Activated CD4-positive, alpha-beta memory T cell treated with anti-CD3 and anti-CD28 coated beads for 36 hours (primary cell): ENCODE measurements around the gene CD58. TPM values are rescaled to one million over a fixed set of nuclear protein-coding genes. Genes with fewer than 3 reads are reported as not detected.
A peak's percentile ranks its signal among the peaks of the same experiment; 100 is the strongest.

Source experiments
- CTCF ChIA-PET: fragments of 350-600 bp; sonication (Branson Sonifier 250); formaldehyde crosslinking; loops from one replicate; lab custom pipeline; 2021; ENCODE audit warnings: antibody characterized with exemption, inconsistent platforms; lab: Charles Lee
- POLR2A ChIA-PET: fragments of 350-600 bp; sonication (Branson Sonifier 250); formaldehyde crosslinking; loops from one replicate; lab custom pipeline; 2021; ENCODE audit warnings: antibody characterized with exemption; lab: Charles Lee
- DNase-seq: peaks from one replicate; pipeline ENCODE4 v3.0.0-alpha.2; 2020
- H3K27ac Mint-ChIP-seq: one replicate; pipeline ENCODE4 v1.8.0; 2021; ENCODE audit warnings: mixed read lengths
- H3K27me3 Mint-ChIP-seq: one replicate; pipeline ENCODE4 v1.8.0; 2021; ENCODE audit warnings: mixed read lengths
- H3K36me3 Mint-ChIP-seq: one replicate; pipeline ENCODE4 v1.8.0; 2021; ENCODE audit warnings: mixed read lengths
- H3K4me1 Mint-ChIP-seq: one replicate; pipeline ENCODE4 v1.8.0; 2021; ENCODE audit warnings: low read depth, mixed read lengths
- H3K4me3 Mint-ChIP-seq: one replicate; pipeline ENCODE4 v1.8.0; 2021; ENCODE audit warnings: mild to moderate bottlenecking, mixed read lengths
- H3K9me3 Mint-ChIP-seq: one replicate; pipeline ENCODE4 v1.8.0; 2021; ENCODE audit warnings: mixed read lengths
- intact Hi-C: fragments of 100-400 bp; cut with micrococcal nuclease; formaldehyde crosslinking; loops from one replicate; pipeline ENCODE4 v1.15.1; 2023
- total RNA-seq, 2 experiments: library from RNA; stranded (reverse); gene quantifications; one replicate each; pipeline ENCODE4 v1.2.3, GENCODE V29; 2021

Gene CD58
- total RNA-seq, 2 experiments from 2014 or later: 21.9 to 27.2 TPM

GRCh38 chr1:116506132-116507004, 64.5 kb downstream of the CD58 start:
- H3K4me1 Mint-ChIP-seq: peaks cover 76% of the 10 kb centered on the region
- ChIA-PET CTCF (no interaction called here), POLR2A (interaction anchor here (1.4 to 3.6 kb wide), 2 partner anchors 9 to 32 kb away, joined by 3 to 26 read pairs; no protein-coding TSS in a partner anchor)
- H3K27me3 Mint-ChIP-seq: no peaks in the 10 kb centered on the region
- intact Hi-C loops: no loop called here
- H3K4me3 Mint-ChIP-seq: no peak overlapping the region
- peaks cover 3% of the 10 kb centered on the region for H3K36me3 Mint-ChIP-seq
- H3K27ac Mint-ChIP-seq: no peak overlapping the region
- H3K9me3 Mint-ChIP-seq: no peaks in the 10 kb centered on the region
- DNase-seq: peak; percentile 39

- Mint-ChIP-seq H3K4me1 (peaks cover 65% of the 10 kb centered on the region), H3K9me3 (no peaks in the 10 kb centered on the region), H3K27ac (peak overlapping the region; percentile 97), H3K4me3 (peak overlapping the region; percentile 38), H3K36me3 (no peaks in the 10 kb centered on the region), H3K27me3 (no peaks in the 10 kb centered on the region)
- intact Hi-C loops: loop anchor here (1.0 to 5.0 kb wide), 8 partner anchors 11 to 556 kb away; partner anchors contain the start of gene TTF2
- CTCF ChIA-PET: interaction anchor here (0.8 to 12.5 kb wide), 11 partner anchors 10 to 363 kb away, joined by 3 to 139 read pairs (median 3); no protein-coding TSS in a partner anchor
- DNase-seq: peak; percentile 92
- POLR2A ChIA-PET: interaction anchor here (0.6 to 3.6 kb wide), 8 partner anchors 11 to 302 kb away, joined by 3 to 26 read pairs (median 3); no protein-coding TSS in a partner anchor
Observed at GRCh38 chr1:116504308-116505156, 66.3 kb downstream of the CD58 start.

- intact Hi-C loops: loop anchor here (1.0 to 5.0 kb wide), 8 partner anchors 12 to 557 kb away; partner anchors contain the start of gene TTF2
- ChIA-PET POLR2A (interaction anchor here (0.8 to 3.6 kb wide), 5 partner anchors 12 to 235 kb away, joined by 3 to 26 read pairs (median 4); no protein-coding TSS in a partner anchor), CTCF (interaction anchor here (0.8 to 12.5 kb wide), 9 partner anchors 11 to 362 kb away, joined by 3 to 139 read pairs (median 5); no protein-coding TSS in a partner anchor)
- Mint-ChIP-seq H3K27ac (peak overlapping the region; percentile 97), H3K9me3 (no peaks in the 10 kb centered on the region), H3K27me3 (no peaks in the 10 kb centered on the region), H3K4me3 (no peak overlapping the region), H3K4me1 (peaks cover 61% of the 10 kb centered on the region), H3K36me3 (no peaks in the 10 kb centered on the region)
- peak; percentile 49 for DNase-seq
Observed at GRCh38 chr1:116503546-116504307, 67.1 kb downstream of the CD58 start.

- Mint-ChIP-seq H3K9me3 (no peaks in the 10 kb centered on the region), H3K4me3 (no peak overlapping the region), H3K27ac (peak overlapping the region; percentile 40), H3K27me3 (no peaks in the 10 kb centered on the region), H3K36me3 (no peaks in the 10 kb centered on the region), H3K4me1 (peaks cover 51% of the 10 kb centered on the region)
- CTCF ChIA-PET: interaction anchor here (2.0 to 12.5 kb wide), 3 partner anchors 18 to 361 kb away, joined by 6 to 139 read pairs (median 130); no protein-coding TSS in a partner anchor
- POLR2A ChIA-PET: interaction anchor here (3.6 kb wide), 1 partner anchor 12 kb away, joined by 26 read pairs; no protein-coding TSS in a partner anchor
- no peak for DNase-seq
- intact Hi-C loops: loop anchor here (5.0 kb wide), 1 partner anchor 315 kb away; no protein-coding TSS in a partner anchor
Observed at GRCh38 chr1:116502671-116503314, 68.0 kb downstream of the CD58 start.

- no peaks in the 10 kb centered on the region for H3K9me3 Mint-ChIP-seq
- H3K4me3 Mint-ChIP-seq: no peak overlapping the region
- no peak overlapping the region for H3K27ac Mint-ChIP-seq
- H3K27me3 Mint-ChIP-seq: no peaks in the 10 kb centered on the region
- H3K4me1 Mint-ChIP-seq: peaks cover 49% of the 10 kb centered on the region
- ChIA-PET POLR2A (no interaction called here), CTCF (interaction anchor here (10.7 to 12.5 kb wide), 2 partner anchors 18 to 360 kb away, joined by 130 to 139 read pairs; no protein-coding TSS in a partner anchor)
- DNase-seq: no peak
- intact Hi-C loops: loop anchor here (5.0 kb wide), 1 partner anchor 315 kb away; no protein-coding TSS in a partner anchor
- no peaks in the 10 kb centered on the region for H3K36me3 Mint-ChIP-seq
Observed at GRCh38 chr1:116501870-116502244, 69.0 kb downstream of the CD58 start.

- H3K27me3 Mint-ChIP-seq: no peaks in the 10 kb centered on the region
- H3K27ac Mint-ChIP-seq: no peak overlapping the region
- H3K4me3 Mint-ChIP-seq: no peak overlapping the region
- DNase-seq: no peak
- CTCF ChIA-PET: interaction anchor here (1.1 to 12.5 kb wide), 3 partner anchors 14 to 360 kb away, joined by 4 to 139 read pairs (median 130); no protein-coding TSS in a partner anchor
- H3K4me1 Mint-ChIP-seq: peaks cover 48% of the 10 kb centered on the region
- H3K9me3 Mint-ChIP-seq: no peaks in the 10 kb centered on the region
- H3K36me3 Mint-ChIP-seq: no peaks in the 10 kb centered on the region
- POLR2A ChIA-PET: no interaction called here
- intact Hi-C loops: loop anchor here (5.0 kb wide), 1 partner anchor 316 kb away; no protein-coding TSS in a partner anchor
Observed at GRCh38 chr1:116501125-116501869, 69.5 kb downstream of the CD58 start.

GRCh38 chr1:116498789-116499628, 71.8 kb downstream of the CD58 start:
- Mint-ChIP-seq H3K4me3 (no peak overlapping the region), H3K36me3 (no peaks in the 10 kb centered on the region), H3K27ac (no peak overlapping the region), H3K27me3 (no peaks in the 10 kb centered on the region), H3K9me3 (no peaks in the 10 kb centered on the region), H3K4me1 (peaks cover 27% of the 10 kb centered on the region)
- POLR2A ChIA-PET: no interaction called here
- intact Hi-C loops: loop anchor here (1.0 kb wide), 1 partner anchor 360 kb away; no protein-coding TSS in a partner anchor
- DNase-seq: peak; percentile 53
- CTCF ChIA-PET: interaction anchor here (0.5 to 12.5 kb wide), 40 partner anchors 9 to 1396 kb away, joined by 3 to 139 read pairs (median 4); partner anchors contain the start of gene TTF2

GRCh38 chr1:116497656-116498055, 73.2 kb downstream of the CD58 start:
- ChIA-PET POLR2A (no interaction called here), CTCF (interaction anchor here (1.1 to 12.5 kb wide), 4 partner anchors 13 to 356 kb away, joined by 4 to 139 read pairs (median 74); no protein-coding TSS in a partner anchor)
- H3K36me3 Mint-ChIP-seq: no peaks in the 10 kb centered on the region
- no peak overlapping the region for H3K27ac Mint-ChIP-seq
- intact Hi-C loops: no loop called here
- H3K4me1 Mint-ChIP-seq: peaks cover 13% of the 10 kb centered on the region
- H3K27me3 Mint-ChIP-seq: no peaks in the 10 kb centered on the region
- H3K9me3 Mint-ChIP-seq: no peaks in the 10 kb centered on the region
- no peak overlapping the region for H3K4me3 Mint-ChIP-seq
- no peak for DNase-seq

- Mint-ChIP-seq H3K27ac (no peak overlapping the region), H3K27me3 (no peaks in the 10 kb centered on the region), H3K36me3 (no peaks in the 10 kb centered on the region), H3K4me3 (no peak overlapping the region), H3K9me3 (no peaks in the 10 kb centered on the region), H3K4me1 (peaks cover 8% of the 10 kb centered on the region)
- intact Hi-C loops: no loop called here
- CTCF ChIA-PET: interaction anchor here (10.7 to 12.5 kb wide), 2 partner anchors 13 to 355 kb away, joined by 130 to 139 read pairs; no protein-coding TSS in a partner anchor
- POLR2A ChIA-PET: no interaction called here
- no peak for DNase-seq
Observed at GRCh38 chr1:116496898-116497297, 73.9 kb downstream of the CD58 start.
